NB4 (cell line): ENCODE data around the gene CHRNB2.

Experiments
- CTCF ChIP-seq: IDR thresholded peaks from one replicate; pipeline ENCODE4 v1.5.1; 2012; ENCODE audit warnings: low read depth, low read length
- MYC ChIP-seq: IDR thresholded peaks from 2 replicates; pipeline ENCODE4 v1.6.1; 2011; ENCODE audit warnings: low read depth, low read length
- POLR2A ChIP-seq: IDR thresholded peaks from 2 replicates; pipeline ENCODE4 v1.6.1; 2011; ENCODE audit warnings: mild to moderate bottlenecking; ENCODE audit not compliant: insufficient read length; ENCODE audit errors: extremely low read depth
- TF ChIP-seq, protein P1 (sequence below): IDR thresholded peaks from 2 replicates; pipeline ENCODE4 v1.6.1; 2011; ENCODE audit warnings: low read depth, low read length

DNA sequence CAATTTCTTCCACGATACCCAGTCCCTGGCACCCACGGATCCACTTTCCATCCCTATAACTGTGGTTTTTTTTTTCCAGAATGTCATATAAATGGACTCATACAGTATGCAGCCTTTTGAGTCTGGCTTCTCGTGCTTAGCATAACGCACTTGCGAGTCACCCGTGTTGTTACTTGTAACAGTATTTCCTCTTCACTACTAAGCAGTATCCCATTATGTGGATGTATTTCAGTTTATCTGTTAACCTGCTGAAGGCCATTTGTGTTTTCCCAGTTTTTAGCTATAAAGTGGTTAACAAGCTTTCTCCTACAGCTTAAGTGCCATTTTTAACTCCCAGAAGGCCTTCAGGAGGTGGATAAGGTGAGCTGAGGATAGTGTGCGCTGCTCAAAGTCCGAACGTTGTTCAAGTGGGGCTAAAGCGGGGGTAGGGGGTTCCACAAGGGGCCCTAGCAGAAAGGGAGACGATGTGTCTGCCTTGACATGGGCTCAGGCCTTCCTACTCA lies 39.6 kb downstream of the CHRNB2 start:
- TF ChIP-seq CTCF (no peak), POLR2A (no peak), MYC (no peak)
- TF ChIP-seq, protein P1, sequence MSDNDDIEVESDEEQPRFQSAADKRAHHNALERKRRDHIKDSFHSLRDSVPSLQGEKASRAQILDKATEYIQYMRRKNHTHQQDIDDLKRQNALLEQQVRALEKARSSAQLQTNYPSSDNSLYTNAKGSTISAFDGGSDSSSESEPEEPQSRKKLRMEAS = no peak
